ENCODE measurements around the gene KSR1. TPM values are rescaled to one million over a fixed set of nuclear protein-coding genes. Genes with fewer than 3 reads are reported as not detected.

Gene KSR1
- total RNA-seq, 1 experiment from 2014 or later: 41.7 TPM

DNA sequence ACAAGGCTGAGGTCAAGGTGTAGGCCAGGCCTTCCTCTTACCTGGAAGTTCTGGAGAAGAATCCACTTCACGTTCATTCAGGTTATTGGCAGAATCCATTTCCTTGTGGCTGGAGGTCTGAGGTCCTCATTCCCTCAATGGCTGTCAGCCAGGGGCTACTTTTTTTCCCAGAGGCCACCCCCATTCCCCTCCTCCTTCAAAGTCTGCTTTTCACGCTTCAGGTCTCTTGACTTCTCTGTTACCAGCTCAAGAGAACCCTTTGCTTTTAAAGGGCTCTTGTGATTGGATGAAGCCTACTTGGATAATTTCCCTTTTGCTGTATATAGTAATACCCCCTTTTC lies 119.6 kb downstream of the KSR1 start:
- no peaks in the 10 kb centered on the region for H3K36me3 ChIP-seq (ENCODE audit: insufficient read depth, low read length, poor library complexity, severe bottlenecking)
- H3K4me3 ChIP-seq (ENCODE audit: low read depth, low read length, poor library complexity, severe bottlenecking): no peak overlapping the region
- H3K9me3 ChIP-seq (ENCODE audit: low read depth, low read length, poor library complexity, severe bottlenecking): no peaks in the 10 kb centered on the region
- no peak for DNase-seq (ENCODE audit: low spot score)
- intact Hi-C loops (cut with micrococcal nuclease; ENCODE audit: unreplicated experiment): no loop called here
- no peak for TF ChIP-seq EZH2 (IDR thresholded peaks at IDR 0.05; ENCODE audit: borderline replicate concordance, low read depth, low read length, poor library complexity, severe bottlenecking)
- TF ChIP-seq, protein P1, sequence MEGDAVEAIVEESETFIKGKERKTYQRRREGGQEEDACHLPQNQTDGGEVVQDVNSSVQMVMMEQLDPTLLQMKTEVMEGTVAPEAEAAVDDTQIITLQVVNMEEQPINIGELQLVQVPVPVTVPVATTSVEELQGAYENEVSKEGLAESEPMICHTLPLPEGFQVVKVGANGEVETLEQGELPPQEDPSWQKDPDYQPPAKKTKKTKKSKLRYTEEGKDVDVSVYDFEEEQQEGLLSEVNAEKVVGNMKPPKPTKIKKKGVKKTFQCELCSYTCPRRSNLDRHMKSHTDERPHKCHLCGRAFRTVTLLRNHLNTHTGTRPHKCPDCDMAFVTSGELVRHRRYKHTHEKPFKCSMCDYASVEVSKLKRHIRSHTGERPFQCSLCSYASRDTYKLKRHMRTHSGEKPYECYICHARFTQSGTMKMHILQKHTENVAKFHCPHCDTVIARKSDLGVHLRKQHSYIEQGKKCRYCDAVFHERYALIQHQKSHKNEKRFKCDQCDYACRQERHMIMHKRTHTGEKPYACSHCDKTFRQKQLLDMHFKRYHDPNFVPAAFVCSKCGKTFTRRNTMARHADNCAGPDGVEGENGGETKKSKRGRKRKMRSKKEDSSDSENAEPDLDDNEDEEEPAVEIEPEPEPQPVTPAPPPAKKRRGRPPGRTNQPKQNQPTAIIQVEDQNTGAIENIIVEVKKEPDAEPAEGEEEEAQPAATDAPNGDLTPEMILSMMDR (conservative IDR thresholded peaks at IDR 0.05; ENCODE audit: low read depth, low read length): no peak
- no TSS peak for BruUV-seq (replicated peaks)
- POLR2A ChIA-PET (ENCODE audit: low non-redundant PET): no interaction called here
- H3K27ac ChIP-seq (ENCODE audit: low read depth, low read length, poor library complexity, severe bottlenecking): no peak overlapping the region
- CTCF ChIA-PET: no interaction called here
- no peaks in the 10 kb centered on the region for H3K27me3 ChIP-seq (replicated peaks; ENCODE audit: insufficient read depth, low read depth, low read length, poor library complexity)
- peaks cover 42% of the 10 kb centered on the region for H3K4me1 ChIP-seq (ENCODE audit: insufficient read depth, low read length, poor library complexity, severe bottlenecking)

DNA sequence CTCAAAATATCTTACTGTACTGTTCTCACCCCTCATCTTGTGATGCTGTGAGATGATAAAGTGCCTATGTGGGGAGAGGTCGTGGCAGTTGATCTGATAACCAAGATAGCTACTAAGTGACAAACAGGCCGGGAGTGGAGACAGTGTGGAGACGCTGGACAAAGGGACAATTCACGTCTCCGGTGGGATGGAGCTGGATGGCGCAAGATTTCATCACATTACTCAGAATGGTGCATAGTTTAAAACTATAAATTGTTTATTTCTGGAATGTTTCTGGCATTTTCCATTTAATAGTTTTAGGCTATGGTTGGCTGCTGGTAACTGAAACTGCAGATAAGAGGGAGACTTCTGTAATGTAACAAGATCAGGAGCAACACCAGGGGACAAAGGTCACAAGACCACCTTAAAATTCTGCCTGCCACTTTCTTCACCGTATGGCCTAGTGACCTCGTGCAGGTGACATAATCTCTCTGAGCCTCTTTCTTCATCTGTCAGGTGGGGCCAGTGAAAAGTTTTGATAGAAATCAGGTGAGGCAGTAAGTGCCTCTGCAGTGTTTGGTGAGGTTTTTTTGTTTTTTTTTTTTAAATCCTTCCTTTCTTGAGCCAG lies 120.3 kb downstream of the KSR1 start:
- H3K4me3 ChIP-seq (ENCODE audit: low read depth, low read length, poor library complexity, severe bottlenecking): no peak overlapping the region
- peak overlapping the region; percentile 57 for H3K27ac ChIP-seq (ENCODE audit: low read depth, low read length, poor library complexity, severe bottlenecking)
- no peaks in the 10 kb centered on the region for H3K36me3 ChIP-seq (ENCODE audit: insufficient read depth, low read length, poor library complexity, severe bottlenecking)
- H3K27me3 ChIP-seq (replicated peaks; ENCODE audit: insufficient read depth, low read depth, low read length, poor library complexity): no peaks in the 10 kb centered on the region
- CTCF ChIA-PET: no interaction called here
- intact Hi-C loops (cut with micrococcal nuclease; ENCODE audit: unreplicated experiment): no loop called here
- DNase-seq (ENCODE audit: low spot score): no peak
- BruUV-seq (replicated peaks): no TSS peak
- POLR2A ChIA-PET (ENCODE audit: low non-redundant PET): no interaction called here
- H3K9me3 ChIP-seq (ENCODE audit: low read depth, low read length, poor library complexity, severe bottlenecking): no peaks in the 10 kb centered on the region
- TF ChIP-seq EZH2 (IDR thresholded peaks at IDR 0.05; ENCODE audit: borderline replicate concordance, low read depth, low read length, poor library complexity, severe bottlenecking): no peak
- TF ChIP-seq, protein P1 (conservative IDR thresholded peaks at IDR 0.05; ENCODE audit: low read depth, low read length): no peak
- peaks cover 42% of the 10 kb centered on the region for H3K4me1 ChIP-seq (ENCODE audit: insufficient read depth, low read length, poor library complexity, severe bottlenecking)

DNA sequence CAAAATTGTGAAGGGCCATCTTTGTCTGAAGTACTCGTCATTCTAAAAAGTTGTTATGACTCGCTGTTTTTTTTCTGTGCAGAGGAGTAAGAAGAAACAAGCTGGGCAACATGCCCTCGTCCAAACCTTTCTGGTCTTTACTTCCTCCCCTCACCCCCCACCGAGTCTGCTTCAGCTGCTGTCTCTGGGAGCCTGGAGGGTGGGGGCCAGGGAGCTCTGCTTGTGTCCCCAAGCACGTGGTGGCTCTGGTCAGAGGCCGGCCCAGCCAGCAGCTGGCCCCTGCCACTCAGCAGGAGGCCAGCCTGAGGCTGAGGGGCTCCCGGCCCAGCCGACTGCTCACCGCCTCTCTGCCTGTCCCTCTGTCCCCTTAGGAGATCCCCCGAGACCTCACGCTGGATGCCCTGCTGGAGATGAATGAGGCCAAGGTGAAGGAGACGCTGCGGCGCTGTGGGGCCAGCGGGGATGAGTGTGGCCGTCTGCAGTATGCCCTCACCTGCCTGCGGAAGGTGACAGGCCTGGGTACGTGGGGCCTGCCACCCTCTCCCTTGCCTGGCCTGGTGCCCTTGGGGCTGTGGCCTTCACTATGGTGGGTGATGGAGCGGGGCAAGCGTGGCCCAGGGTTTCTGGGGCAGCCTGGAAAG lies 121.0 kb downstream of the KSR1 start:
- intact Hi-C loops (cut with micrococcal nuclease; ENCODE audit: unreplicated experiment): no loop called here
- no TSS peak for BruUV-seq (replicated peaks)
- Histone ChIP-seq H3K9me3 (ENCODE audit: low read depth, low read length, poor library complexity, severe bottlenecking) (no peaks in the 10 kb centered on the region), H3K27me3 (replicated peaks; ENCODE audit: insufficient read depth, low read depth, low read length, poor library complexity) (no peaks in the 10 kb centered on the region), H3K4me1 (ENCODE audit: insufficient read depth, low read length, poor library complexity, severe bottlenecking) (peaks cover 41% of the 10 kb centered on the region), H3K36me3 (ENCODE audit: insufficient read depth, low read length, poor library complexity, severe bottlenecking) (no peaks in the 10 kb centered on the region), H3K4me3 (ENCODE audit: low read depth, low read length, poor library complexity, severe bottlenecking) (no peak overlapping the region), H3K27ac (ENCODE audit: low read depth, low read length, poor library complexity, severe bottlenecking) (peak overlapping the region; percentile 57)
- DNase-seq (ENCODE audit: low spot score): no peak
- TF ChIP-seq, protein P1 (conservative IDR thresholded peaks at IDR 0.05; ENCODE audit: low read depth, low read length): no peak
- no peak for TF ChIP-seq EZH2 (IDR thresholded peaks at IDR 0.05; ENCODE audit: borderline replicate concordance, low read depth, low read length, poor library complexity, severe bottlenecking)
- CTCF ChIA-PET: interaction anchor here (0.6 to 1.1 kb wide), 2 partner anchors 121 to 341 kb away, joined by 3 read pairs; partner anchors contain the start of gene KSR1
- POLR2A ChIA-PET (ENCODE audit: low non-redundant PET): no interaction called here
